HG03060 (cell line): ENCODE data around the gene SLC22A4.
A peak's percentile ranks its signal among the peaks of the same experiment; 100 is the strongest.

Experiments
- ATAC-seq: cut with Tn5 transposase; IDR thresholded peaks from one replicate; pipeline ENCODE4 v1.9.1; 2021; ENCODE audit warnings: low read depth, moderate number of reproducible peaks; ENCODE audit not compliant: unreplicated experiment

SLC22A4 gene

DNA sequence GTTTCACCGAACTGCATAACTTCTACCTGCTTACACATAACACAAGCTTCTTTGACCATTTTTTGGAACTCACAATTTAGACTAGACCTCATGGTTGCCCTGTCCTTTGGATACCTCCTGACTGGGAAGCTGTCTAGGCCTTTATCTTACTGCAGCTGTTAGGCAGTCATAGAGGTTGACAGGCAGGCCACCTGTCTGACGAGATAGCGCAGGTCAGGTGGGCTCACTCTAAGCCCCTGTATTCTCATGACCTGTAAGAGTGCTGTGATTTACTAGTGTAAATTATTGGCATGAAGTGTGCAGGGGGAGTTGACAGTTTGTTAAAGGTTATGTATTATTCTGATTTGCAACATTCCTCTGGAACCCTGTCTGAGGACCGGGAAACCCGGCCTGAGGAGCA is 29.0 kb downstream of the SLC22A4 start:
- ATAC-seq = no peak

DNA sequence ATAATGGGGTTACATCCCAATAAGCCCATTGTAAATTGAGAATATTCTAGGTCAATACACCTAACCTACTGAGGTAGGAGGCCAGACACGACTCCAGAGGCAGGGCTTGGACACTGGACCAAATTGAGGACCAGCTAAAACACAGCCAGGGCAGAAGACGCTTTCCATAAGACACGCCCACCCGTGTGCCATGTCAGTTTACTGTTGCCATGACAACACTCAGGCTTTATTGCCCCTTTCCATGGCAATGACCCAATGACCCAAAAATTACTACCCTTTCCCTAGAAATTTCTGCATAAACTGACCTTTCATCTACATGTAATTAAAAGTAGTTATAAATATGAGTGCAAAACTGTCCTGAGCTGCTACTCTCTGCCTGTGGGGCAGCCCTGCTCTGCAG is 31.5 kb downstream of the SLC22A4 start:
- no peak for ATAC-seq

DNA sequence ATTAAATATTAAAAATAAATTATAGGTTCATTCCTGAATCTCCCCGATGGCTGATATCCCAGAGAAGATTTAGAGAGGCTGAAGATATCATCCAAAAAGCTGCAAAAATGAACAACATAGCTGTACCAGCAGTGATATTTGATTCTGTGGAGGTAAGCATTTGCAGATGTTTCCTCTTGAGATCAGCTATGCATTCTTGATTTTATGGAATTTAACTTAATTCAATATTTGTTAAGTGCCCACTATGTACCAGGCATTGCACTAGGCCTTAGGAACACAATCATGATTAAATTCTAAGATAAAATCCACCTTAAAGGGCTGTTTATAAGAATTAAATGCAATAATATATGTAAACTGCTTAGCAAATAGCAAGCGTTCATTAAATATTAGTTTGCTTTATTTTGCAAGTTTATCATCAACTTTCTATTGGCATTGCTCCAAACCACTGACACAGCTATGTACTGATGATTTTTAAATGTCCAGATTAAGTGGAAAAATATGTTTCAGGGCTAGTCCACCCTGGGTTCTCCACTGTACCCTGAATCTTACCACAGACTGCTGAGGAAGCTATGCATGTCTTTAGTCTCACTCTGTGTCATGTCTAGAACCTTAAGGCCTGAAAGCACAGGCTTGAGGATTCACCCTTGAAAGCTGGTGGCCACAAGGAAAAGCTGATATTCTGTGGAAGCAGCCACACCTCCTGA is 33.2 kb downstream of the SLC22A4 start:
- ATAC-seq = no peak

DNA sequence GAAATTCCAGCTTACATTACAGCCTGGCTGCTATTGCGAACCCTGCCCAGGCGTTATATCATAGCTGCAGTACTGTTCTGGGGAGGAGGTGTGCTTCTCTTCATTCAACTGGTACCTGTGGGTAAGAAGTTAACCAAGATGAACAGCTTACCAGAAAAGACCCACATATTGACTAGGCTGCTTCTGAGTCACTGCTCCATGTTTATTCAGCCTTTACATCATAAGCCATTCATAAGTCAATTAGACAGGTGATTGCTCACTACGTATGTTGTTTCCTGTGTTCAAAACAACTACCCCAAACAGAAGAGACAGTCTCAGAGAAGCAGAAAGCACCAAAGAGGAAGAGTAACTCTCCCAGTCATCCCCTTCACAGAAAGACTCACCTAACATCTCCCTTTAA is 40.6 kb downstream of the SLC22A4 start:
- ATAC-seq = no peak

DNA sequence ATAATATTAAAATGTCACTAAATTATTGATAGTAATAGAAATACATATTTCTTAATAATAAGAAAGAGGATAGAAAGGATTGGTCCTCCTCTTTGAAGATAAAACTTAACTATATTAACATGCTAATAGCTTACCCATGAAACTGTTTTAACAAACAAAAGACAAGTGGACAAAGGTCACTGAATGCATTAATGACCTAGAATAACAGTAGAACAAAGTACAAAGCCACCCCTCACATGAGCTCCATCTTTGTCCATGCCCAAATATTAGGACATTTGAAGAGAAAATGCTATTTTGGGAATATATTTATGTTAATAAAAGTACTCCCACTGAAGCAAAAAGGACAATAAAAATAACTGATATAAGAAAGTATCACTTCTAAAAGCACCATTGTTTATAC is 41.2 kb downstream of the SLC22A4 start:
- ATAC-seq = no peak

DNA sequence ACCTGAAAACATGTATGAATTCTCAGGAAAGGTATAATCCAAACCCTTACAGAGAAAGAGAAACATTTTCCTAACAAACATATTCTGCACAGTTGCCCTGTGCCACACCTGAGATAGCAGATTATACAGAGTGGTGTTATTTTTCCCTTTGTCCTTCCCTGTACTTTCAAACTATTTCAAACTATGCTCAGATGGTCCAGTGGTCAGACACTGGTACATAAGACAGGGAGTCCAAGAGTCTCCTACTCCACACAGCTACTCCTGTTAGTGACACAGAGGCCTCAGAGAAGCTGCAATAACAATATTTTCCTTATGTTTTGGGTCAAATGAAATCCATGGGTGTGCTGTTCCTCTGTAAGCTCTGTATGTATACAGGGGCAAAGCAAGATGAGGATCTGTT is 45.3 kb downstream of the SLC22A4 start:
- no peak for ATAC-seq

DNA sequence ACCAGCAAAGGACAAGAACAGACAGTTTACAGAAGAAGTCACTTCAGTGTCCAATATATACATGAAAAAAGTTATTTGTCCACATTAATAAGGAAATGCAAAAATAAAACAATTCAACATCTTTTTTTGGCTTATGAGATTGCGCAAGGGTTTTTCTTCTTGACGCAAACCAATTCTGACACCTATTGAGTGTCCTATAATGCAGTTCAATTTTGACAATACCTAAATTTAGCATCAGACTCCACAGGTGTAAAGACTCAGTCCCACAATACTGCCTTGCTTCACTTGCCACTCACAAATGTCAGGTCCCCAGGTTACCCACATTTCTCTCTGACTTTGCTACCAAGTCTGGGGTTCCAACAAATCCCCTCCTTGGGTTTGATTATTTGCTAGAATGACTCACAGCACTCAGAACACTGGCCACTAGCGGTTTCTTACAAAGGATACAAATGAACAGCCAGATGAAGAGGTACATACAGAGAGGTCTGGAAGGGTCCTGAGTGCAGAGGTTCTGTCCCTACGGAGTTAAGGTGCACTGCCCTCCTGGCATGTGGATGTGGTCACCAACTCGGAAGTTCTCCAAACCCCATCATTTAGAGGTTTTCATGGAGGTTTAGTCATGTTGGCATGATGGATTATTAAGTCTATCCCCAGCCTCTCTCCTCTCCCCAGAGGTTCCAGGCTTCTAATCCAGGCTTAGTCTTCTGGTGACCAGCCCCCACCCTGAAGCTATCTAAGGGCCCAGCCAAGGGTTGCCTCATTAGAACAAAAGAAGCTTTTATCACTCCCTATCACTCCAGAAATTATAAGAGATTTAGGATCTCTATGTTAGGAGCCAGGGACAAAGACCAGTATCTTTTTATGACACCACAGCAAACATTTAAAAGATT is 48.3 kb downstream of the SLC22A4 start:
- ATAC-seq = no peak

DNA sequence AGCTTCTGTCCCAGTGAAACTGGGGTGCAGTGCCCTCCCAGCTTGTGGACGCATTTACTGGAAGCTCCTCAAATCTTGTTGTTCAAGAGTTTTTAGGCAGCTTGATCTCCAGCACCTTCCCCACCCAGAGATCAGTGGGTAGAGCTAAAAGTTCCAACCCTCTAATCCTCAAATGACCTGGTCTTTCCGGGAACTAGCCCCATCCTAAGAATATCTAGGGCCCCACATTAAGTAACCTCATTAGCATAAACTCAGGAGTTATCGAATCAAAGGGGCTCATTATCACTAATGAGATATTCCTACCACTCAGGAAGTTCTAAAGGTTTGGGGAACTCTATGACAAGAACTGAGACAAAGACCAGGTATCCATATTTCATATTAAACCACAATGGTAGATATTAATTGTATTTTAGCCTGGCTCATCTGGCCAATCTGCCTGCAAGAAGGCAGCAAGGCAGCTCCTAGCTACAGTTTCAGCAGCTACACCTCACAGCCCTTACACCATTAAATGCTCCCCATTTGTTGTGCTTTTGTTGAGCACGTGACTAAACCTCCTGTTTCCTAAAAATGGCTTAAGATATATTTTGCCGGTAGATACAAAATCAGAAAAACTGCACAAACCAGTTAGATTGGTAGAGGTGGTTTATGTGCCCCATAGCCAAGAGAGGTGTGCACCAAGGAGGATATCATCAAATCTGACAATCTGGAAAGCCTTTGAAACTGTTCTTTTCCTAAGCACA is 50.8 kb downstream of the SLC22A4 start:
- no peak for ATAC-seq

DNA sequence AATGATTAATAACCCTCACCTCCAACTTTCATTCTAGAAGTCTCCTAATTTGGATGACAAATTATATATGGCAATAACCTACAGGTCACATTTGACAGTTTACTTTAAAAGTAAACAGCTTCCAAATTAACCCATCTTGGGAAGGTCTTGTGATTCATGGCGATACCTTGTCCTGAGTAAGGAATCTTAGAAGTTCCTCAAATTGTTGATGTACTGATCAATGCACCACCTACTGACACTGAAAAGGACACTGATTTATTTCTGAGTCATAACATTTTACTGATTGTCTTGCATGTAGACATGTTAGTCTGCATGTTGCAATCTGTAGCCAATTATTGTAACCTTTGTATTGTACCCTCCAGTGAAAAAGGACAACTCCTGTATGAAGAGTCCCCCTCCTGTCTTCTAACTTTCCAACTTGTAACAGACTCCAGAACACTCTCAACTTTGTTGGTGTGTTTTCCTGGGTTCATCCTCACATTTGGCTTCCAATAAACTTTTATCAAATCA is 59.3 kb downstream of the SLC22A4 start:
- no peak for ATAC-seq

DNA sequence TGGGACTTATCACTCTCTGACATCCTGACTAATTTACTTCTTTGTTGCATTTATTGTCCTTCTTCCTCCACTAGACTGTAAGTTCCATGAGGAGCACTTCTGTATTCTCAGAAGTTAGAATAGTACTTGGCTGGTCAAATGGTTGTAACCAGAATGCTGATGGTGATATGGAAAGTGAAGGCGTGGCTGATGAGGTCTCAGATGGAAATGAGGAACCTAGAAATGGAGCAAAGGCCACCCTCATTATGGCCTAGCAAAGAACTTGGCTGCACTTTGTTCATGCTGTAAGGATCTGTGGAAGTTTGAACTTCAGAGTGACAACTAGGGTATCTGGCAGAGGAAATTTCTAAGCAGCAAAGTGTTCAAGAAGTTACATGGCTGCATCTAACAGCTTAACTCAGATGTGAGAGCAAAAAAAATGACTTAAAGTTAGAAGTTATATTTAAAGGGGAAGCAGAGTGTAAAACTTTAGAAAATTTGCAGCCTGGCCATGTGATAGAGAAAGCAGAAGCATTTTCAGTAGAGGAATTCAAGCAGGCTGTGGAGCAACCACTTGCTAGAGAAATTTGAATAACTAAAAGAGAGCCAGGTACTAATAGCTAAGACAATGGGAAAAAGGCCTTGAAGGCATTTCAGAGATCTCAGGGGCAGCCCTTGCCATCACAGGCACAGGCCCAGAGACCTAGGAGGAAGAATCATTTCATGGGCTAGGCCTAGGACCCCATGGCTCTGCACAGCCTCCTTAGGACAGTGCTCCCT is 60.4 kb downstream of the SLC22A4 start:
- no peak for ATAC-seq

DNA sequence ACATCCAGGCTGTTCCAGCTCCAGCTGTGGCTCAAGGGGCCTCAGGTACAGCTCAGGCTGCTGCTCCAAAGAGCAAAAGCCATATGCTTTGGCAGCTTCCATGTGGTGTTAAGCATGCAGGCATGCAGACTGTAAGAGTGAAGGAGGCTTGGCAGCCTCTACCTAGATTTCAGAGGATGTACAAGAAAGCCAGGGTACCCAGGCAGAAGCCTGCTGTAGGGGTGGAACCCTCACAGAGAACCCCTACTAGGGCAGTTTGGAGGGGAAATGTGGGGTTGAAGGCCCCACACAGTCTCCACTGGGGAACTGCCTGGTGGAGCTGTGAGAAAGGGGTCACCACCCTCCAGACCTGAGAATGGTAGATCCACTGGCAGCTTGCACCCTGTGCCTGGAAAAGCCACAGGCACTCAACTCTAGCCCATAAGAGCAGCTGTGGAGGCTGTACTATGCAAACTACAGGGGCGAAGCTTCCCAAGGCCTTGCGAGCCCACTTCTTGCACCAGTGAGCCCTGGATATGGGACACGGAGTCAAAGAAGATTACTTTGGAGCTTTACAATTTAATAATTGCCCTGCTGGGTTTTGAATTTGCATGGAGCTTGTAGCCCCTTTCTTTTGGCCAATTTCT is 61.1 kb downstream of the SLC22A4 start:
- no peak for ATAC-seq

DNA sequence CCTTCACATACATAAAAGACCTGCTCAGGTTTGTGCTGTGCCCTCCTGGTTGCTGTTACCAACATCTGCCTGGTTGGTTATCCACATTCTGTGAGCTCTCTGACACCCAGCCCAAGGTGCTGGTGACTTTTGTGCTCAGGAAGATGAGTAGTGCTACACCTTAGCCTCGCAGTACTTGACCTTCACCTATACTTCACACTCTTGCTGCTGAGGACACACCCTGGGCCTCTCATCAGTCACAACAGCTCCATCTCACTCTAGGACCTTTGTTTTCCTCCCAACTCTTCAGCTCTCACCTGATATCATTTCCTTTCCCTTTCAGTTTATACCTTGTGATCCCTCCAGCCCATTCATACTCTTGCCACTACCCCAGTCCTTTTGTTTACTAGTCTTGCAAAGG is 64.6 kb downstream of the SLC22A4 start:
- no peak for ATAC-seq

DNA sequence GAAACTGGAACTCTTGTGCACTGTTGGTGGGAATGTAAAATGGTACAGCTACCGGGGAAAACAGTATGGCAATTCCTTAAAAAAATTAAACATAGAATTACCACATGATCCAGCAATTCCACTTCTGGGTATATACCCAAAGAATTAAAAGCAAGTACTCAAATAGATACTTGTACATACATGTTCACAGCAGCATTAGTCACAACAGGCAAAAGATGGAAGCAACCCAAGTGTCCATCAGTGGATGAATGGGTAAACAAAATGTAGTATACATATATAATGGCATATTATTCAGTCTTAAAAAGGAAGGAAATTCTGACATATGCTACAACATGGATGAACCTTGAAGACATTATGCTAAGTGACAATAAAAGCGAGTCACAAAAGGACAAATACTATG is 67.9 kb downstream of the SLC22A4 start:
- no peak for ATAC-seq

DNA sequence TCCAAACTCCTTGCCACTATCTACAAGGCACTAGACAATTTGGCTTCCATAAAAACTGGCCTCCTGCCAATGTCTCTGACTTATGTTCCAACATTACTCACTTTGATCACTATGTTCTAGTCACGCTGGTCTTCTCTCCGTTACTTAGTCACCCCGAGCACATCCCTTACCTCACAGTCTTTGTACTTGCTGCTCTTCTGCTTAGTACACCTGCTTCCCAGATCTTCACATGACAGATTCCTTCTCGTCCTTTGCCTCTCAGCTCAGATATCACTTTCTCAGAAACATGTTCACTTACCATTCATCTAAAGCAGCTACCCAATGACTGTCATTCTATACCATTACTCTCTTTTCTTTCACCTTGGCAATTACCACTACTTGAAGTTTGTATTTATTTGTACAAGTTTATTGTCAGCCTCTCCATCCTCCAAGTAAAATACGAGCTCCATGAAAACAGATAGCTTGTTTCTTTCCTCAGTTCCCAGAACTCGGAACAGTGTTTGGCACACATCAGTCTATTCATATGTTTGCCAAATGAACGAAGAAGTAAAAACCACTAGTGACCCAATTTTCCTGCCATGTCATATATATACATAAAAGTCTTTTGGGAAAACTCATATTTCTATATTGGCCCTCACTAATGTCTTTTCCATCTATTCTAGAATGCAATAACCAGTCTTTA is 69.4 kb downstream of the SLC22A4 start:
- ATAC-seq = no peak

DNA sequence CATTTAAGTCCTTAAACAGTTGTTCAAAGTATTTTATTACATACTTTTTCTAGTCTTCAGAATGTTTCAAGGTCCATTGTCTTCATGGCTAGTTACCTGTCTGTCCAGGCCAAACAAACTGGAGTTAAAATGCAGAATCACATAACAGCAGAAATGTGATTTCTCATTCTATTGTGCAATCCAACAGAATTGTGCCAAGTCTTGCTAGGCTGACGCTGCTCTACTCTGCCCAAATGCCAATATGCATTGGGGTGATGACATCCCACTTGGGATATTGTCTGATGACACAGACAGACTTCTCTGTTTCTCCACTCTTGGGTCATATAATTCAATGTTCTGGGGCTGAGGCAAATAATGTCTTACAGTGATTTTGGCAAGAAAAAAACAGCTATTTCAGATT is 70.1 kb downstream of the SLC22A4 start:
- no peak for ATAC-seq

DNA sequence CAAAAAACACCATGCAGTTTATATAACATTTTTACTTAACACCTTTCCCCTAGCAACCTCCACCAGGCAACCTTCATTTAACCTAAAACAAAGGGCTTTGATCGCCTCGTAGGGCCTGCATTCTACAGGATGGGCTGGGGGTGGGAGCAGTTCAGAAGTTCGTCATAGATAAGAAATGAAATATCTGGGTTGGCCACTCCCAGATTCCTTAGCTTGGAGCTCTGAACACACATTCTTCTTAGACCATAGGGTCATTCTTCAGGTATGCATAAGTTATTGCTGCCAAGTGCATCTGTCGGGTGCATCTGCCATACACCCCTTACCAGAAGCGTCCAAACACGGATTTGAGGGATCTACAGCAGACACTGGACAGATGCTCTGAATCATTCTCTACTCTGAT is 71.0 kb downstream of the SLC22A4 start:
- no peak for ATAC-seq

DNA sequence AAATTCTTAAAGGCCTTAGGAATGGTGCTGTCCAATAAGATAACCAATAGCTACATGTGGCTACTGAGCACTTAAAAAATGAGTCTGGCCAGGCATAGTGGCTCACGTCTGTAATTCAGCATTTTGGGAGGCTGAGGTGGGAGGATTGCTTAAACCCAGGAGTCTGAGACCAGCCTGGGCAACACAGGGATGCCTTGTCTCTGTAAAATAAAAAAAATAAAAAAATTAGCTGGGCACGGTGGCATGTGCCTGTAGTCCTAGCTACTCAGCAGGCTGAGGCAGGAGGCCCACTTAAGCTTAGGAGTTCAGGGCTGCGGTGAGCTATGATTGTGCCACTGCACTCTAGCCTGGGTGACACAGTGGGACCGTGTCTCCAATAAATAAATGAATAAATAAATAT is 74.0 kb downstream of the SLC22A4 start:
- no peak for ATAC-seq

DNA sequence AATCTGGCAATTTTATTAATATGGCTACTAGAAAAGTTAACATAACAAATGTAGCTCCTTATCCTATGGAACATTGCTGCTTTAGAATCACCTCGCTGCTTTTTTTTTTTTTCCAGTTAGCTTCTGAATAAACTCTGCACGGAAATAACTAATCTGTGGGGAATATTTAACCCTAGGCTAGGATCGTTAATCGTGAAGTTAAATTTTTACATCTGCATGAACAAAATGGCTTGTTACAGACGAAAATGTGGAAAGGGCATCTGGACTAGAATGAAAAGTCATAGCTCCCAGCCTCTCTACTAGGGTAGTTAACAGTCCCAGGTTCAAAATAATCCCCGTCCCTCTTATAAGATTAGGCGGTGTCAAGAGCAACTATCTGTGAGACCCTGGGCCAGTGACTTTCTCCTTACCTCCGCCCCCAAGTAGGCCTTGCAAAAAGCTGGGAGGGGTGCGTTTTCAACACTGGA is 74.8 kb downstream of the SLC22A4 start:
- no peak for ATAC-seq

DNA sequence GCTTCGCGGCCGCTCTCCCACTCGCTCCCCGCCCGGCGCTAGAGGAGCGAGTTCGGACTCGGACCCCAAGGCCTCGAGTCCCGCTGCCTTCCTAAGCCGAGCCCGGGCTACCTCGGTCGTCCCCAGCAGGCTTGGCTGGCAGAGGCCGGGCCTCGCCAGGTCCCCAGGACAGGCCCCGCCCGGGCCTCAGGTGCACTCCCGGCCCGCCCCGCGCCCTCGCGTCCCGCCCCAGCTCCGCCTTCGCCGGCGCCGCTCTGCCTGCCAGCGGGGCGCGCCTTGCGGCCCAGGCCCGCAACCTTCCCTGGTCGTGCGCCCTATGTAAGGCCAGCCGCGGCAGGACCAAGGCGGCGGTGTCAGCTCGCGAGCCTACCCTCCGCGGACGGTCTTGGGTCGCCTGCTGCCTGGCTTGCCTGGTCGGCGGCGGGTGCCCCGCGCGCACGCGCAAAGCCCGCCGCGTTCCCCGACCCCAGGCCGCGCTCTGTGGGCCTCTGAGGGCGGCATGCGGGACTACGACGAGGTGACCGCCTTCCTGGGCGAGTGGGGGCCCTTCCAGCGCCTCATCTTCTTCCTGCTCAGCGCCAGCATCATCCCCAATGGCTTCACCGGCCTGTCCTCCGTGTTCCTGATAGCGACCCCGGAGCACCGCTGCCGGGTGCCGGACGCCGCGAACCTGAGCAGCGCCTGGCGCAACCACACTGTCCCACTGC is 75.4 kb downstream of the SLC22A4 start, which contains the start of gene SLC22A5:
Gene SLC22A5, plus strand, starts transcription at position 237 of the 707 bp plus-strand sequence. Its CDS starts 263 bp downstream, at position 500.
- peak; percentile 52 for ATAC-seq
